ENCODE measurements around the gene PDXK.

Gene PDXK

GRCh38 chr21:43783098-43783700, 64.3 kb downstream of the PDXK start:
- no peak for DNase-seq (ENCODE audit: low read depth)

GRCh38 chr21:43785134-43785533, 66.2 kb downstream of the PDXK start:
- DNase-seq (ENCODE audit: low read depth), result no peak

DNA sequence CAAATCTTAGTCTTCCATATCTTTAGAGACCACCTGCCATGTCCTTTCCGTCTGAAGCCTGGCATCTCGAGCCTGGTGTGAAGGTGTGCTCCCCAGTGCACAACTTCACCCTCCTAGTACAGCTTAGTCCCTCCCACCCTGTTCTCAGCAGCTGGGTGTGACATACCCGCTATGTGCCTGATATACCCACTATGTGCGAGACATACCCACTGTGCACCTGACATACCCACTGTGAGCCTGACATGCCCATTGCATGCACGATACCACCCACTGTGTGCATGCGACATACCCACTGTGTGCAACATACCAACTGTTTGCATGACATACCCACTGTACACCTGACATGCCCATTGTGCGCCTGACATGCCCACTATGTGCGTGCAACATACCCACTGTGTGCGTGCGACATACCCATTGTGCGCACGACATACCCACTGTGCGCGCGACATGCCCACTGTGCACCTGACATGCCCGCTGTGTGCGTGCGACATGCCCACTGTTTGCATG, 67.4 kb downstream of the PDXK start:
- no peak for DNase-seq (ENCODE audit: low read depth)

DNA sequence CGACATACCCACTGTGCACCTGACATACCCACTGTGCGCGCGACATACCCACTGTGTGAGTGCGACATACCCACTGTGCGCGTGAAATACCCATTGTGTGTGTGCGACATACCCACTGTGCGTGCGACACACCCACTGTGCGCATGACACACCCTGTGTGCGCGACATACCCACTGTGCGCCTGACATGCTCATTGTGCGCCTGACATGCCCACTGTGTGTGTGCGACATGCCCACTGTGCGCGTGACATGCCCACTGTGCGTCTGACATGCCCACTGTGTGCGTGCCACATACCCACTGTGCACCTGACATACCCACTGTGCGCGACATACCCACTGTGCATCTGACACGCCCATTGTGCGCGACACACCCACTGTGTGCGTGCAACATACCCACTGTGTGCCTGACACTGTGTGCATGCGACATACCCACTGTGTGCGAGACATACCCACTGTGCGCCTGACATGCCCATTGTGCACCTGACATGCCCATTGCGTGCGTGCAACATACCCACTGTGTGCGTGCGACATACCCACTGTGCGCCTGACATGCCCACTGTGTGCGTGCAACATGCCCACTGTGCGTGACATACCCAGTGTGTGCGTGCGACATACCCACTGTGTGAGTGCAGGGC, 68.0 kb downstream of the PDXK start:
- DNase-seq (ENCODE audit: low read depth), result no peak

DNA sequence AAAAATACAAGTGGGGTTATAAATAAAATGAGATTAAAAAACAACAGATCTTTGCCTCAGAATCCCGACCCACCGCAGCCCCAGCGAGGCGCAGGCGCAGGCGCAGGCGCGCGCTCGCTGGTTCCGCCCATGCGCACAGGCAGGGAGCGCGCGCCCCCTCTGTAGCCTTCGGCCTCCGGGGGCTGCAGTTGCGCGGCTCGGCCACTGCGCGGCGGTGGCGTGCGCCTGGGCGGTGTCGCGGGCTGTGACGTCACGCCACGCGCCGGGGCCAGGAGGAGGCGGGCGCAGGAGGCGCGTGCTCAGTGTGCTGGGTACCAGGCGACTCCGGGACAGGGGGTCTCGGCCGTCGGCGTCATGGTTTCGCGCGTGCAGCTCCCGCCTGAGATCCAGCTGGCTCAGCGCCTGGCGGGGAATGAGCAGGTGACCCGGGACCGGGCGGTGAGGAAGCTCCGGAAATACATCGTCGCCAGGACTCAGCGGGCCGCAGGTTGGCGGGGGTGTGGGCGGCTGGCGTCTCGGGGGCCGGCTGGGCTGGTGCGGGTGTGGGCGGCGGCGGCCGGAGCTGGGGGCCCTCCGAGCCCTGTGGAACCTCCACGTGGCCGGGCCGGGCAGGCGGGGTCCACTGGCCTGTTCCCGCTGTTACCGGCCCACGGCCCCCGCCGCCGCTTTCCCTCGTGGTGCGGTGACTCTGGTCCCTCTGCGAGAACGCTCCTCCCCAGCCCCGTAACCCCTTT, 70.5 kb downstream of the PDXK start, which contains the start of gene RRP1:
Gene RRP1, plus strand, starts transcription at position 302 of the 734 bp plus-strand sequence. Its CDS starts 53 bp downstream, at position 355.
- DNase-seq (ENCODE audit: low read depth), result peak; percentile 94

- no peak for DNase-seq (ENCODE audit: low read depth)
These were observed 71.1 kb downstream of the PDXK start for GRCh38 chr21:43790010-43790524.

- no peak for DNase-seq (ENCODE audit: low read depth)
These were observed 73.5 kb downstream of the PDXK start for GRCh38 chr21:43792406-43792805.

GRCh38 chr21:43793243-43793642, 74.3 kb downstream of the PDXK start:
- no peak for DNase-seq (ENCODE audit: low read depth)

DNA sequence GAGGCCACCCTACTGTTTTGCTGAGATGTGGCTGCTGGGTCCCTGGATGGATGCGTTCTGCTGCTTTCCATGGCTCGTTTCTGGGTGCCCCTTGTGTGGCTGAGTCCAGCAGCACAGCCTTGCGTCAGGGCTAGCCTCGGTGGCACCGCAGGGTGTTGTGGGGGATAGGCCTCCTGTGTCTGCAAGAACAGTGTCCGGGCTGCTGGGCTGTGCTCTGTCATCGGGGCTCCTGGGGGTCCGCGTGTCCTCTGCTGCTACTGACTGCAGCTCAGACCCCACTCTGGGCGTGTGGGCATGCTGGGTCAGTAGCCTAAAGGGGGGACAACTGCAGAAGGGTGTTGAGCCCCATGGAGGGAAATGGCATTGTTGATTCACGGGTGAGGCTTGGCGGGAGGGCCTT, 75.4 kb downstream of the PDXK start:
- no peak for DNase-seq (ENCODE audit: low read depth)

GRCh38 chr21:43794857-43795256, 75.9 kb downstream of the PDXK start:
- DNase-seq (ENCODE audit: low read depth), result no peak

DNA sequence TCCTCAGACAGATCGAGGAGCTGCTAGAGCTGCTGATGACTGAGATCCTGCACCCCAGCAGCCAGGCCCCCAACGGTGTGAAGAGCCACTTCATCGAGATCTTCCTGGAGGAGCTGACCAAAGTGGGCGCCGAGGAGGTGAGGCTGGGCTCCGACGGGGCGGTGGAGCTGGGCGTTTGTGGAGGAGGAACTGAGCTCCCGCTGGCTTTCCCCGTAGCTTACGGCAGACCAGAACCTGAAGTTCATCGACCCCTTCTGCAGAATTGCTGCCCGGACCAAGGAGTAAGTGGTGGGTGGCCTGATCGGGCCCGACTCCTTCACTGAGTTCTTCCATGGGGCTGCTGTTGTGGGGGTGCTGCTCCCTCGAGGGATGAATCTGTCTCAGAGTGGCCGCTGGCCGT, 78.5 kb downstream of the PDXK start:
- DNase-seq (ENCODE audit: low read depth), result no peak

- DNase-seq (ENCODE audit: low read depth), result no peak
These were observed 79.2 kb downstream of the PDXK start for GRCh38 chr21:43797925-43798715.

- no peak for DNase-seq (ENCODE audit: low read depth)
These were observed 80.4 kb downstream of the PDXK start for GRCh38 chr21:43799301-43799840.

DNA sequence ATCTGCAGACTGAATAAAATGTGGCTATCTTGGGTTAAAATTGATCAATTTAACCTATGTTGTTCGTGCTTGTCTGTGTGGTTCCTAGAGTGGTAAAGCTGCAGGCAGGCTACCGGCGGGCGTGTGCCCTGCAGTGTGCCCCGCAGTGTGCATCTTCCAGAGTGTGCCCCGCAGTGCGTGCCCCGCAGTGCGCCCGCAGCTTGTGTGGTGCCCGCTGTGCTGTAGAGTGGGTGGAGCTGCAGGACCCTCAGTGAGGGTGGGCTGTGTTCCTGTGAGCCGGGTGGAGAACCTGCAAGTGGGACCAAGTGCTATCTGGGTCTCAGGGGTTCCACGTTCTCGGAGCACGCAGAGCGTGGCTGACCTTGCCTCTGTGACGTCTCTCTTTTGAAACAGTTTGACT, 81.2 kb downstream of the PDXK start:
- no peak for DNase-seq (ENCODE audit: low read depth)

DNA sequence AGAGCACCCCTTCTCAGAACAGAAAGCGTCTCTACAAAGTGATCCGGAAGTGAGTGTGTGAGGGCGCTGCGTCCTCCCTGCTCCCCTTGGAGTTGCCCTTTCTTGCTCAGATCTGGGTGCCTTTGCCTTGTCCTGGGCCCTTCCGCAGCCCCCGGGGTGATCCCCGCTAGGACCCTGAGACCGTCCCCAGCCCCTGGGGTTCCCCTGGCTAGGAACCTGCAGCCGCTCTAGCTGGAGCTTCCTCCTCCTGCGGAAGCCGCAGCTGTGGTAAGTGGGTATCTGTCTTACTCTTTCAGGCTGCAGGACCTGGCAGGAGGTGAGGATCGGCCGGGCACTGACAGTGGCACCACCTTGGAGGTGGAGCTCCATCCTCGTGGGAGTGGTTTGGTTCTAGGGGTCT, 81.6 kb downstream of the PDXK start:
- DNase-seq (ENCODE audit: low read depth), result no peak

DNA sequence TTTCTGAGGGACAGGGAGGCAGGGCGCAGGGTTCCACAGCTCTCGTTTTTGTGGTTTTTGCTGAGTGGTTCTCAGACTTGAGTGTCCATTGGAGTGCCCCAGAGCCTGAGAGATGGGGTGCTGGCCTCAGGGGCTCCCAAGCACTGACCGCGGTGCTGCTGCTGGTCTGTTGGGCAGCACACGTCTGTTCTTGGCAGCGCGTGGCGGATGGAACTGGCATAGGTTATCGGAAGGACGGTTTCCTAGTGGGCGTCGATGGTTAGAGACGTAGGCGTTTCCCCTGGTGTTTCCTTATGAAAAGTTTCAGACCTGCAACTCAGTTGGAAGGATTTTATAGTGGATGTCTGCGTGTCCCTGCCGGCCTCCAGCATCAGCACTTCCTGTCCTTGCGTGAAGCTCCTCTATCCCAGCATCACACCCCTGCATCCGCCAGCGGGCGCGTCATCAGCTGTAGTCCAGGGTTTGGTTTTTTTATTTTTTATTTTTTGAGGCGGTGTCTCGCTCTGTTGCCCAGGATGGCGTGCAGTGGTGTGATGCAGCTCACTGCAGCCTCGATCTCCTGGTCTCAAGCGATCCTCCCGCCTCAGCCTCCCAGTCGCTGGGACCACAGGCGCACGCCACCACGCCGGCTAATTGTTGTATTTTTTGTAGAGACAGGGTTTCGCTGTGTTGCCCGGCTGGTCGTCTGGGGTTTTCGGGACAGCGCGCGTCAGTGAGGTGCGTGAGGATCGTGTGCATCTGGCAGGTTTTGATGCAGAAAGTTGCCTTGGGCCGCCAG, 82.3 kb downstream of the PDXK start:
- DNase-seq (ENCODE audit: low read depth), result no peak

DNA sequence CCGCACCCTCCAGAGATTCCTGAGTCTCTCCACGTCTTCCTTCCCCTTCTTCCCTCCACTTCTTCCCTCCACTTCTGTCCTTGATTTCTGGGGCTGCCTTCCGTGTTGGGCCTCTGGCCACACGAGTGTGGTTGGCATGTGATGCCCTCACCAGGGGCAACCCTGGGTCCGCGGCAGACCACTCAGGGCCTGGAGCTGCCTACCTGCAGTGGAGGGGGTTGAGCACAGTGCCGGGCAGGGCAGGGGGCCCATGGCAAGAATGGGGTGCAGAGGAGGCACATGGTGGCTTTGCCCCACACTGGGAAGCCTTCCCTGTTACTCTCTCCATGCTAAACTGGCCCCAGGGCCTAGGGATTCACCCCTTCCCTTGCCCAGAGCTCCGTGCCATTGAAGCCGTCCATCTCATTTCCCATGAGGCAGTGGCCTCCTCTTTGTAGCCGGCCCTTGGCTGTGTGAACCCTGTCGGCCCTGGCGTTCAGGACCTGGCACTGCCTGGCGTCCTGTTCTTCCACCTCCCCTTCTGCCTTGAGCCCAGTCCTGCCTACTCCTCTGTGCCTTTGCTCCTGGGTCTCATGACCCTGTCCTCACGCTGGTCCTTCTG, 83.9 kb downstream of the PDXK start:
- no peak for DNase-seq (ENCODE audit: low read depth)

- DNase-seq (ENCODE audit: low read depth), result no peak
These were observed 84.8 kb downstream of the PDXK start for GRCh38 chr21:43803558-43804300.

GRCh38 chr21:43805275-43805800, 86.4 kb downstream of the PDXK start:
- DNase-seq (ENCODE audit: low read depth), result no peak
